ENCODE data around the gene RUNX3.

The RUNX3 gene

DNA sequence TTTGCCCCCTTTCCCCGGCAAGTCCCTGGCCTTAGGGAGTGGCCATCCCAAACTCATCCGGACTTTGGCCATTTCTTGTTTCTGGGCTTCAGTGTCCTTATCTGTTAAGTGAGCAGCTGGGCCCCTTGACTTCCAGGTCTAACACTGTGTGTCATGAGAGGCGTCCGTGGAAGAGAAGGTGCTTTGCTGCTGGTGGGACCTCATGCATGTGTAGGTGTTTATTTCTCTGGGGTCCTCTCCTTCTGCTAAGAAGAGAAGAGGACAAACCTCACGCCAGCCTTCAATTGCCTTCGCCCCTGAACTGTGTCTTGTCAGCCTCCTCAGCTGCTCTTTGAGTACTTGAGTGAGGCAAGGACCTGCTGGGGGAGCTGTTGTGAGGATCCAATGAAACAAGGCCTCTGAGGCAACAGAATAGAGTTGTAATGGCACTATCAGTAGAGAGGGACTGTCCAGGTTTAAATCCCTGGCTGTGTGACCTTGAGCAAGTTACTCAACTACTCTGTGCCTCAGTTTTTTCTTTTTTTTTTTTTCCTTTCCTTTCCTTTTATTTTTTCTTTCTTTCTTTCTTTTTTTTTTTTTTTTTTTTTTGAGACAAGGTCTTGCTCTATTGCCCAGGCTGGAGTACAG, 72.5 kb downstream of the RUNX3 start:
- TF ChIP-seq, protein P1, sequence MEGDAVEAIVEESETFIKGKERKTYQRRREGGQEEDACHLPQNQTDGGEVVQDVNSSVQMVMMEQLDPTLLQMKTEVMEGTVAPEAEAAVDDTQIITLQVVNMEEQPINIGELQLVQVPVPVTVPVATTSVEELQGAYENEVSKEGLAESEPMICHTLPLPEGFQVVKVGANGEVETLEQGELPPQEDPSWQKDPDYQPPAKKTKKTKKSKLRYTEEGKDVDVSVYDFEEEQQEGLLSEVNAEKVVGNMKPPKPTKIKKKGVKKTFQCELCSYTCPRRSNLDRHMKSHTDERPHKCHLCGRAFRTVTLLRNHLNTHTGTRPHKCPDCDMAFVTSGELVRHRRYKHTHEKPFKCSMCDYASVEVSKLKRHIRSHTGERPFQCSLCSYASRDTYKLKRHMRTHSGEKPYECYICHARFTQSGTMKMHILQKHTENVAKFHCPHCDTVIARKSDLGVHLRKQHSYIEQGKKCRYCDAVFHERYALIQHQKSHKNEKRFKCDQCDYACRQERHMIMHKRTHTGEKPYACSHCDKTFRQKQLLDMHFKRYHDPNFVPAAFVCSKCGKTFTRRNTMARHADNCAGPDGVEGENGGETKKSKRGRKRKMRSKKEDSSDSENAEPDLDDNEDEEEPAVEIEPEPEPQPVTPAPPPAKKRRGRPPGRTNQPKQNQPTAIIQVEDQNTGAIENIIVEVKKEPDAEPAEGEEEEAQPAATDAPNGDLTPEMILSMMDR (IDR thresholded peaks at IDR 0.05; ENCODE audit: low read length): no peak
- no peak for TF ChIP-seq EZH2phosphoT487 (IDR thresholded peaks at IDR 0.05; ENCODE audit: low read length)
- TF ChIP-seq EZH2 (optimal IDR thresholded peaks at IDR 0.05; ENCODE audit: low read depth, low read length): no peak
- no peak for DNase-seq
- no peak overlapping the region for H2AFZ ChIP-seq (ENCODE audit: low read length)

DNA sequence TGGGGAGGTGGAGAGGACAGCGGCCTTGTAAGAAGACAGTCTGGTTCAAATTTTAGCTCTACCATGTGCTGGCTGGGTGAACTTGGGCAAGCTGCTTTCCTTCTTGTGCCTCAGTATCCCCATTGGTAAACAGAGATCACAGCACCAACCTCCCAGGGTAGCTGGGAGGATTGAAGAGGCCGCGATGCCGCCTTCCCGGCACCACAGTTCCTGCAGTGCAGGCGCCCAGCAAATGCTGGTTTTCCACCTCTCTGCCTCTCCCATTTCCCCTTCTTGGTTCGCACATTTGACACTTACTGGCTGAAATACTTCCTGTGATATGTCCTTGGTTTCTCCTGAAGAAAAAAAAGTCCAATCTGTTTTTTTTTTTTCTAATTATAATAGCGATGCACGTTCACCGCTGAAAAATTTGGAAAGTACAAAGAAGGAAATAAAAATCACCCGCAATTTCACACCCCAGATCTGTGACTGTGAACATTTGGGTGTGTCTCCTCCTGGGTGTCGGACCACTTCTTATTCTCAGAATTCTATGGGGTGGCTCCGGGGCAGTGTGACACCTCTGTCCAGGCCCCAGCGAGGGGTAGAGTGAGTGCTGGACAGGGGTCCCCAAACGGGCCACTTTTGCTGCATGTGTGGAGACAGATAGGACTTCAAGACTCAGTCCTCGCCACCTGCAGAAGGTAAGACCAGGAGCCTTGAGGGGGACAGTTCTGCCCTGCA, 73.1 kb downstream of the RUNX3 start:
- no peaks in the 10 kb centered on the region for H3K4me1 ChIP-seq (ENCODE audit: low read length)
- DNase-seq: no peak
- H3K79me2 ChIP-seq (ENCODE audit: low read length): no peaks in the 10 kb centered on the region
- H3F3A ChIP-seq (ENCODE audit: insufficient read depth, low read length): no peaks in the 10 kb centered on the region
- H3K9me3 ChIP-seq (replicated peaks; ENCODE audit: insufficient read depth, low read length): no peaks in the 10 kb centered on the region
- no peaks in the 10 kb centered on the region for H3K9me2 ChIP-seq (replicated peaks; ENCODE audit: insufficient read depth, low read length)
- H2AFZ ChIP-seq (ENCODE audit: low read length): no peak overlapping the region
- no peak for TF ChIP-seq EZH2phosphoT487 (IDR thresholded peaks at IDR 0.05; ENCODE audit: low read length)
- TF ChIP-seq EZH2 (optimal IDR thresholded peaks at IDR 0.05; ENCODE audit: low read depth, low read length): no peak
- TF ChIP-seq, protein P1 (IDR thresholded peaks at IDR 0.05; ENCODE audit: low read length): no peak
- H4K20me1 ChIP-seq (ENCODE audit: insufficient read depth, low read length): no peaks in the 10 kb centered on the region
- H3K27me3 ChIP-seq (replicated peaks; ENCODE audit: insufficient read depth, low read length): no peaks in the 10 kb centered on the region
- H3K36me3 ChIP-seq (replicated peaks; ENCODE audit: insufficient read depth, low read length): no peaks in the 10 kb centered on the region
- H3K4me3 ChIP-seq (ENCODE audit: low read length): no peak overlapping the region
- no peak overlapping the region for H3K27ac ChIP-seq (ENCODE audit: low read length)
- no peak overlapping the region for H3K4me2 ChIP-seq (ENCODE audit: low read depth, low read length)
- no peak overlapping the region for H3K9ac ChIP-seq (ENCODE audit: low read length)

More for the DNA sequence above, 72.5 kb downstream of the RUNX3 start:
- H3F3A ChIP-seq (ENCODE audit: insufficient read depth, low read length): no peaks in the 10 kb centered on the region
- no peaks in the 10 kb centered on the region for H3K9me2 ChIP-seq (replicated peaks; ENCODE audit: insufficient read depth, low read length)
- H3K9ac ChIP-seq (ENCODE audit: low read length): no peak overlapping the region
- no peak overlapping the region for H3K27ac ChIP-seq (ENCODE audit: low read length)
- H3K4me2 ChIP-seq (ENCODE audit: low read depth, low read length): no peak overlapping the region
- H4K20me1 ChIP-seq (ENCODE audit: insufficient read depth, low read length): no peaks in the 10 kb centered on the region
- H3K9me3 ChIP-seq (replicated peaks; ENCODE audit: insufficient read depth, low read length): no peaks in the 10 kb centered on the region
- H3K4me3 ChIP-seq (ENCODE audit: low read length): no peak overlapping the region
- no peaks in the 10 kb centered on the region for H3K4me1 ChIP-seq (ENCODE audit: low read length)
- H3K36me3 ChIP-seq (replicated peaks; ENCODE audit: insufficient read depth, low read length): no peaks in the 10 kb centered on the region
- H3K79me2 ChIP-seq (ENCODE audit: low read length): no peaks in the 10 kb centered on the region
- H3K27me3 ChIP-seq (replicated peaks; ENCODE audit: insufficient read depth, low read length): no peaks in the 10 kb centered on the region

DNA sequence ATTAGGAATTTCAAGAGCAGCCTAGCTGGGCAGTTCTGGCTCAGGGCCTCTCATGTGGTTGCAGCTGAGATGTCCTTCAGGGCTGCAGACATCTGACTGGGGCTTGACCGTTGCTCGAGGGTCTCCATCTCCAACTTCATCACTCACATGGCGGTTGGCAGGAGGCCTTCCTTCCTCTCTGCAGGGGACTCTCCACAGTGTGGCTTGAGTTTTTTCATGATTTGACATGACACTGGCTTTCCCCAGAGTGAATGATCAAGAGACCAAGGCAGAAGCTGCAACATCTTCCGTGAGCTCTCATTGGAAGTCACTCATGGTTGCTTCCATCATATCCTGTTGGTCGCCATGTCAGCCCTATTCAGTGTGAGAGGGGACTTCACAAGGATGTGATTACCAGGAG, 74.6 kb downstream of the RUNX3 start:
- Histone ChIP-seq H3K9me2 (replicated peaks; ENCODE audit: insufficient read depth, low read length) (no peaks in the 10 kb centered on the region), H3K27me3 (replicated peaks; ENCODE audit: insufficient read depth, low read length) (no peaks in the 10 kb centered on the region), H3F3A (ENCODE audit: insufficient read depth, low read length) (no peaks in the 10 kb centered on the region), H3K9me3 (replicated peaks; ENCODE audit: insufficient read depth, low read length) (no peaks in the 10 kb centered on the region), H3K4me2 (ENCODE audit: low read depth, low read length) (no peak overlapping the region), H3K79me2 (ENCODE audit: low read length) (no peaks in the 10 kb centered on the region), H4K20me1 (ENCODE audit: insufficient read depth, low read length) (no peaks in the 10 kb centered on the region), H3K9ac (ENCODE audit: low read length) (no peak overlapping the region), H3K27ac (ENCODE audit: low read length) (no peak overlapping the region), H3K4me3 (ENCODE audit: low read length) (no peak overlapping the region), H3K4me1 (ENCODE audit: low read length) (no peaks in the 10 kb centered on the region), H3K36me3 (replicated peaks; ENCODE audit: insufficient read depth, low read length) (no peaks in the 10 kb centered on the region), H2AFZ (ENCODE audit: low read length) (no peak overlapping the region)
- TF ChIP-seq EZH2phosphoT487 (IDR thresholded peaks at IDR 0.05; ENCODE audit: low read length) (no peak), EZH2 (optimal IDR thresholded peaks at IDR 0.05; ENCODE audit: low read depth, low read length) (no peak)
- TF ChIP-seq, protein P1 (IDR thresholded peaks at IDR 0.05; ENCODE audit: low read length): no peak
- no peak for DNase-seq
